T-cell (primary cell): ENCODE measurements around the gene GRAMD2B. TPM values are rescaled to one million over a fixed set of nuclear protein-coding genes. Genes with fewer than 3 reads are reported as not detected.
"Not testable (repeated sequence)": the region's sequence is repeated elsewhere in the genome, so short reads cannot be mapped to it uniquely, and the experiment has no call there.

ENCODE experiments used
- ATAC-seq, 4 experiments: fragments of 200-7000 bp in 3 of 4; fragments of 150-1000 bp in 1 of 4; cut with Tn5 transposase; replicated peaks in 1 of 4; 1 replicate in 3 of 4; 2 replicates in 1 of 4; pipeline ENCODE4 v1.10.0; 2021; ENCODE audit warnings: moderate library complexity in 3 of 4, mild to moderate bottlenecking in 2 of 4, moderate number of reproducible peaks in 1 of 4
- CTCF ChIA-PET, 2 donors: fragments of 300-600 bp; sonication (Branson Sonifier 250); formaldehyde crosslinking; loops; one replicate each; lab custom pipeline; 2022; ENCODE audit warnings: antibody characterized with exemption in 2 of 2; lab: Charles Lee
- POLR2A ChIA-PET, 2 donors: fragments of 300-600 bp; sonication (Branson Sonifier 250); formaldehyde crosslinking; loops; one replicate each; lab custom pipeline; 2022; ENCODE audit warnings: antibody characterized with exemption in 2 of 2; lab: Charles Lee
- DNase-seq, 35 experiments: peaks; one replicate each; pipeline versions ENCODE4 v3.0.0 to v3.0.0-alpha.2; 2013 to 2023
- H3K27ac ChIP-seq: one replicate; pipeline ENCODE4 v1.5.1; 2013; ENCODE audit warnings: low read length
- H3K27me3 ChIP-seq, 2 experiments: replicated peaks in 1 of 2; 1 replicate in 1 of 2; 2 replicates in 1 of 2; pipeline versions ENCODE4 v1.6.1 to v1.7.0; 2013; ENCODE audit warnings: low read length in 1 of 2, mixed read lengths in 1 of 2; ENCODE audit not compliant: control insufficient read depth in 2 of 2, insufficient read depth in 2 of 2; ENCODE audit errors: extremely low read depth in 1 of 2
- H3K36me3 ChIP-seq, 2 donors: 1 replicate in 1 of 2; 2 replicates in 1 of 2; pipeline versions ENCODE4 v1.6.1 to v1.7.0; 2013; ENCODE audit warnings: low read length in 1 of 2; ENCODE audit not compliant: control insufficient read depth in 2 of 2, insufficient read depth in 1 of 2; ENCODE audit errors: extremely low read depth in 1 of 2
- H3K4me1 ChIP-seq, 2 experiments: 1 replicate in 1 of 2; 2 replicates in 1 of 2; pipeline versions ENCODE4 v1.6.1 to v1.7.0; 2013; ENCODE audit warnings: low read length in 2 of 2, mixed read lengths in 1 of 2; ENCODE audit not compliant: insufficient read depth in 2 of 2, control insufficient read depth in 1 of 2; ENCODE audit errors: extremely low read depth in 1 of 2
- H3K4me3 ChIP-seq, 2 donors: 1 replicate in 1 of 2; 2 replicates in 1 of 2; pipeline versions ENCODE4 v1.5.1 to v1.7.0; 2013; ENCODE audit warnings: mild to moderate bottlenecking in 2 of 2, low read length in 1 of 2, moderate library complexity in 1 of 2; ENCODE audit not compliant: control insufficient read depth in 1 of 2; ENCODE audit errors: extremely low read depth in 1 of 2
- H3K9me3 ChIP-seq: 2 replicates; pipeline ENCODE4 v1.7.0; 2013
- H3K27ac Mint-ChIP-seq, 2 donors: one replicate each; pipeline ENCODE4 v1.8.0; 2020 to 2021; ENCODE audit warnings: mild to moderate bottlenecking in 2 of 2, mixed read lengths in 2 of 2
- H3K27me3 Mint-ChIP-seq, 2 donors: one replicate each; pipeline ENCODE4 v1.8.0; 2021 to 2022; ENCODE audit warnings: mixed read lengths in 2 of 2
- H3K36me3 Mint-ChIP-seq: one replicate; pipeline ENCODE4 v1.8.0; 2021; ENCODE audit warnings: mixed read lengths
- H3K4me1 Mint-ChIP-seq, 3 donors: one replicate each; pipeline ENCODE4 v1.8.0; 2020 to 2022; ENCODE audit warnings: mixed read lengths in 3 of 3, mild to moderate bottlenecking in 1 of 3
- H3K4me3 Mint-ChIP-seq, 3 donors: one replicate each; pipeline ENCODE4 v1.8.0; 2020 to 2022; ENCODE audit warnings: mild to moderate bottlenecking in 3 of 3, mixed read lengths in 3 of 3, moderate library complexity in 3 of 3
- H3K9me3 Mint-ChIP-seq, 3 donors: one replicate each; pipeline ENCODE4 v1.8.0; 2020 to 2022; ENCODE audit warnings: mixed read lengths in 3 of 3
- WGBS: methylation state at CpG from one replicate; pipeline ENCODE4 v1.1.5; 2013; ENCODE audit warnings: missing lambda C conversion rate; ENCODE audit not compliant: insufficient coverage; 5-methylcytosine and 5-hydroxymethylcytosine counted together
- total RNA-seq, 35 experiments: library from RNA in 6 of 35; stranded (reverse) in 6 of 35; fragments of 120-200 nt in 1 of 35; gene quantifications; one replicate each; pipeline versions ENCODE4 v1.2.1 to v1.2.4 and lab custom pipeline; 2013 to 2026

Gene GRAMD2B
- 10 to 100 TPM in 1 of 5 donors, 1 to 10 TPM in 4; 5.7 to 14.1 (median 6.0) TPM for total RNA-seq
- total RNA-seq (2013): 6.6 TPM
- 6.0 to 22.7 (median 9.4) reads per million in 29 experiments for total RNA-seq (lab: John Stamatoyannopoulos, UW)

- peak; percentile 36 to 84 (median 70) for DNase-seq
- H3K4me3 ChIP-seq: peak within 1 kb of the TSS; percentile 82 to 94
- ChIA-PET CTCF (interaction anchor here (0.6 to 4.2 kb wide), 7 partner anchors 26 to 116 kb away, joined by 3 to 18 read pairs (median 5); no protein-coding TSS in a partner anchor), POLR2A (interaction anchor here (0.6 to 2.6 kb wide), 5 partner anchors 23 to 120 kb away, joined by 3 to 38 read pairs (median 7); no protein-coding TSS in a partner anchor)
- no peaks in the 10 kb centered on the region for H3K9me3 ChIP-seq
- H3K36me3 Mint-ChIP-seq: peaks cover 3% of the 10 kb centered on the region
- no peaks in the 10 kb centered on the region for H3K9me3 Mint-ChIP-seq
- H3K4me1 Mint-ChIP-seq: peaks cover 33 to 38% (median 35%) of the 10 kb centered on the region in 3 donors
- H3K36me3 ChIP-seq: no peaks in the 10 kb centered on the region
- peaks cover 9 to 11% of the 10 kb centered on the region in 2 experiments for H3K4me1 ChIP-seq
- H3K27me3 ChIP-seq: no peaks in the 10 kb centered on the region
- H3K27me3 Mint-ChIP-seq: no peaks in the 10 kb centered on the region
- peak within 1 kb of the TSS; percentile 83 to 91 for H3K27ac Mint-ChIP-seq
- peak within 1 kb of the TSS; percentile 94 for H3K27ac ChIP-seq
- WGBS: under 1% methylated on average over 36 of the region's 44 CpGs
- ATAC-seq: peak; percentile 93 to 95 (median 94)
- peak within 1 kb of the TSS; percentile 85 to 88 (median 87) for H3K4me3 Mint-ChIP-seq
These were observed at the start of gene GRAMD2B for GRCh38 chr5:126422994-126423788. Gene GRAMD2B, plus strand, starts transcription at chr5:126423409. Its CDS starts 198 bp downstream, at chr5:126423607.

GRCh38 chr5:126374109-126374416 lies 49.1 kb upstream of the GRAMD2B start:
- no peak for DNase-seq

GRCh38 chr5:126376443-126376842 lies 46.8 kb upstream of the GRAMD2B start:
- peaks cover 0 to 3% (median 1%) of the 10 kb centered on the region in 3 donors for H3K9me3 Mint-ChIP-seq
- no peak overlapping the region for H3K27ac ChIP-seq
- 100% methylated on average over 1 of the region's 1 CpG for WGBS
- H3K27me3 ChIP-seq: no peaks in the 10 kb centered on the region
- ChIA-PET CTCF (no interaction called here), POLR2A (no interaction called here)
- no peaks in the 10 kb centered on the region for H3K36me3 Mint-ChIP-seq
- H3K36me3 ChIP-seq: no peaks in the 10 kb centered on the region
- H3K4me3 ChIP-seq: no peak overlapping the region
- peaks cover 17 to 19% (median 18%) of the 10 kb centered on the region in 3 donors for H3K4me1 Mint-ChIP-seq
- H3K27ac Mint-ChIP-seq: no peak overlapping the region
- ATAC-seq (no peak), DNase-seq (no peak)
- H3K4me3 Mint-ChIP-seq: no peak overlapping the region
- H3K9me3 ChIP-seq: no peaks in the 10 kb centered on the region
- H3K4me1 ChIP-seq: peaks cover 5 to 17% of the 10 kb centered on the region in 2 experiments
- no peaks in the 10 kb centered on the region for H3K27me3 Mint-ChIP-seq

More at GRCh38 chr5:126374109-126374416, 49.1 kb upstream of the GRAMD2B start:
- no peak for ATAC-seq
- Histone ChIP-seq H3K36me3 (no peaks in the 10 kb centered on the region), H3K9me3 (no peaks in the 10 kb centered on the region), H3K4me3 (no peak overlapping the region), H3K4me1 (peaks cover 5 to 17% of the 10 kb centered on the region in 2 experiments), H3K27me3 (no peaks in the 10 kb centered on the region), H3K27ac (peak overlapping the region; percentile 30)
- Mint-ChIP-seq H3K4me1 (peaks cover 17 to 19% (median 18%) of the 10 kb centered on the region in 3 donors), H3K9me3 (no peaks in the 10 kb centered on the region), H3K27me3 (no peaks in the 10 kb centered on the region), H3K4me3 (peak overlapping the region in 1 of 3 donors; percentile 2), H3K27ac (peak overlapping the region; percentile 76 to 85), H3K36me3 (no peaks in the 10 kb centered on the region)
- CTCF ChIA-PET: no interaction called here
- POLR2A ChIA-PET: no interaction called here
- WGBS: no CpG with 5 or more reads among the region's 1 CpG

GRCh38 chr5:126377424-126377823 lies 45.8 kb upstream of the GRAMD2B start:
- no peak overlapping the region for H3K4me3 Mint-ChIP-seq
- no peaks in the 10 kb centered on the region for H3K9me3 ChIP-seq
- no peaks in the 10 kb centered on the region for H3K27me3 ChIP-seq
- H3K4me1 Mint-ChIP-seq: peaks cover 17 to 19% (median 18%) of the 10 kb centered on the region in 3 donors
- no peaks in the 10 kb centered on the region for H3K27me3 Mint-ChIP-seq
- no peaks in the 10 kb centered on the region for H3K36me3 ChIP-seq
- H3K9me3 Mint-ChIP-seq: peaks cover 6 to 8% (median 8%) of the 10 kb centered on the region in 3 donors
- WGBS: no CpG with 5 or more reads among the region's 2 CpGs
- H3K4me1 ChIP-seq: peaks cover 5 to 17% of the 10 kb centered on the region in 2 experiments
- POLR2A ChIA-PET: no interaction called here
- DNase-seq (no peak), ATAC-seq (no peak)
- H3K36me3 Mint-ChIP-seq: no peaks in the 10 kb centered on the region
- CTCF ChIA-PET: interaction anchor here in 1 of 2 donors (0.6 kb wide), 1 partner anchor 249 kb away, joined by 3 read pairs; no protein-coding TSS in a partner anchor
- no peak overlapping the region for H3K27ac ChIP-seq
- no peak overlapping the region for H3K27ac Mint-ChIP-seq
- H3K4me3 ChIP-seq: no peak overlapping the region

- DNase-seq, H3K4me3 ChIP-seq, H3K36me3 Mint-ChIP-seq, ATAC-seq, CTCF ChIA-PET, H3K36me3 ChIP-seq, H3K9me3 ChIP-seq, H3K27ac Mint-ChIP-seq, H3K27me3 Mint-ChIP-seq, H3K4me3 Mint-ChIP-seq, POLR2A ChIA-PET, H3K27ac ChIP-seq, H3K4me1 ChIP-seq, H3K4me1 Mint-ChIP-seq, H3K27me3 ChIP-seq: not testable (repeated sequence)
- 100% methylated on average over 1 of the region's 2 CpGs for WGBS
- H3K9me3 Mint-ChIP-seq: peaks cover 8 to 11% (median 9%) of the 10 kb centered on the region in 3 donors
These were observed 42.9 kb upstream of the GRAMD2B start for GRCh38 chr5:126380316-126380715.

GRCh38 chr5:126383246-126383645 lies 40.0 kb upstream of the GRAMD2B start:
- ATAC-seq (no peak), DNase-seq (no peak)
- H3K4me3 Mint-ChIP-seq: no peak overlapping the region
- H3K27me3 ChIP-seq: no peaks in the 10 kb centered on the region
- H3K27me3 Mint-ChIP-seq: peaks cover 4% of the 10 kb centered on the region in 2 donors
- no peak overlapping the region for H3K27ac Mint-ChIP-seq
- POLR2A ChIA-PET: no interaction called here
- no peaks in the 10 kb centered on the region for H3K4me1 Mint-ChIP-seq
- H3K4me3 ChIP-seq: no peak overlapping the region
- CTCF ChIA-PET: no interaction called here
- H3K9me3 Mint-ChIP-seq: peaks cover 8 to 11% (median 9%) of the 10 kb centered on the region in 3 donors
- no peaks in the 10 kb centered on the region for H3K36me3 ChIP-seq
- H3K4me1 ChIP-seq: no peaks in the 10 kb centered on the region
- no peaks in the 10 kb centered on the region for H3K36me3 Mint-ChIP-seq
- no peaks in the 10 kb centered on the region for H3K9me3 ChIP-seq
- H3K27ac ChIP-seq: no peak overlapping the region
